Activated CD8-positive, alpha-beta T cell treated with anti-CD3 and anti-CD28 coated beads for 36 hours (primary cell): ENCODE measurements around the gene MAP2. TPM values are rescaled to one million over a fixed set of nuclear protein-coding genes. Genes with fewer than 3 reads are reported as not detected.

Experiments used
- ATAC-seq: fragments of 200-7000 bp; cut with Tn5 transposase; one replicate; pipeline ENCODE4 v1.10.0; 2021; ENCODE audit warnings: mild to moderate bottlenecking, moderate library complexity
- CTCF ChIA-PET: fragments of 350-600 bp; sonication (Branson Sonifier 250); formaldehyde crosslinking; loops from one replicate; lab custom pipeline; 2021; ENCODE audit warnings: antibody characterized with exemption; lab: Charles Lee
- POLR2A ChIA-PET: fragments of 350-600 bp; sonication (Branson Sonifier 250); formaldehyde crosslinking; loops from one replicate; lab custom pipeline; 2021; ENCODE audit warnings: antibody characterized with exemption; lab: Charles Lee
- DNase-seq: peaks from one replicate; pipeline ENCODE4 v3.0.0-alpha.2; 2020
- H3K27ac Mint-ChIP-seq: one replicate; pipeline ENCODE4 v1.8.0; 2021; ENCODE audit warnings: mild to moderate bottlenecking, mixed read lengths
- H3K27me3 Mint-ChIP-seq: one replicate; pipeline ENCODE4 v1.8.0; 2021; ENCODE audit warnings: mixed read lengths
- H3K36me3 Mint-ChIP-seq: one replicate; pipeline ENCODE4 v1.8.0; 2021; ENCODE audit warnings: low read depth, mixed read lengths
- H3K4me1 Mint-ChIP-seq: one replicate; pipeline ENCODE4 v1.8.0; 2021; ENCODE audit warnings: low read depth, mixed read lengths
- H3K4me3 Mint-ChIP-seq: one replicate; pipeline ENCODE4 v1.8.0; 2021; ENCODE audit warnings: mild to moderate bottlenecking, moderate library complexity, mixed read lengths
- H3K9me3 Mint-ChIP-seq: one replicate; pipeline ENCODE4 v1.8.0; 2021; ENCODE audit warnings: mixed read lengths
- CTCF ChIP-seq: fragments of 200-600 bp; IDR thresholded peaks from one replicate; pipeline ENCODE4 v1.8.0; 2022; ENCODE audit warnings: antibody characterized with exemption, mild to moderate bottlenecking
- intact Hi-C: fragments of 100-400 bp; cut with micrococcal nuclease; formaldehyde crosslinking; loops from one replicate; pipeline ENCODE4 v1.10.0; 2022
- total RNA-seq, 2 experiments: library from RNA; stranded (reverse); gene quantifications; one replicate each; pipeline ENCODE4 v1.2.3, GENCODE V29; 2021

MAP2 gene
- total RNA-seq, 2 experiments from 2014 or later = not detected

- no peak for ATAC-seq
- Mint-ChIP-seq H3K27ac (no peak overlapping the region), H3K27me3 (no peaks in the 10 kb centered on the region), H3K4me3 (no peak overlapping the region), H3K4me1 (no peaks in the 10 kb centered on the region), H3K36me3 (no peaks in the 10 kb centered on the region), H3K9me3 (no peaks in the 10 kb centered on the region)
- intact Hi-C loops = no loop called here
- no peak for TF ChIP-seq CTCF
- ChIA-PET CTCF (no interaction called here), POLR2A (no interaction called here)
- no peak for DNase-seq
Measured at GRCh38 chr2:209508255-209508654, 84.4 kb downstream of the MAP2 start.

GRCh38 chr2:209511637-209512036 lies 87.8 kb downstream of the MAP2 start:
- ChIA-PET CTCF (no interaction called here), POLR2A (interaction anchor here (0.7 kb wide), 1 partner anchor 1253 kb away, joined by 4 read pairs; no protein-coding TSS in a partner anchor)
- Mint-ChIP-seq H3K36me3 (no peaks in the 10 kb centered on the region), H3K4me1 (no peaks in the 10 kb centered on the region), H3K4me3 (no peak overlapping the region), H3K9me3 (no peaks in the 10 kb centered on the region), H3K27ac (no peak overlapping the region), H3K27me3 (no peaks in the 10 kb centered on the region)
- DNase-seq (no peak), ATAC-seq (no peak)
- TF ChIP-seq CTCF = no peak
- intact Hi-C loops = no loop called here

GRCh38 chr2:209512971-209513370 lies 89.1 kb downstream of the MAP2 start:
- no peak for DNase-seq
- ATAC-seq = no peak
- no peaks in the 10 kb centered on the region for H3K4me1 Mint-ChIP-seq
- intact Hi-C loops = no loop called here
- H3K9me3 Mint-ChIP-seq = no peaks in the 10 kb centered on the region
- POLR2A ChIA-PET = no interaction called here
- no peaks in the 10 kb centered on the region for H3K27me3 Mint-ChIP-seq
- no peak overlapping the region for H3K4me3 Mint-ChIP-seq
- CTCF ChIA-PET = no interaction called here
- no peak overlapping the region for H3K27ac Mint-ChIP-seq
- TF ChIP-seq CTCF = no peak
- H3K36me3 Mint-ChIP-seq = no peaks in the 10 kb centered on the region

DNA sequence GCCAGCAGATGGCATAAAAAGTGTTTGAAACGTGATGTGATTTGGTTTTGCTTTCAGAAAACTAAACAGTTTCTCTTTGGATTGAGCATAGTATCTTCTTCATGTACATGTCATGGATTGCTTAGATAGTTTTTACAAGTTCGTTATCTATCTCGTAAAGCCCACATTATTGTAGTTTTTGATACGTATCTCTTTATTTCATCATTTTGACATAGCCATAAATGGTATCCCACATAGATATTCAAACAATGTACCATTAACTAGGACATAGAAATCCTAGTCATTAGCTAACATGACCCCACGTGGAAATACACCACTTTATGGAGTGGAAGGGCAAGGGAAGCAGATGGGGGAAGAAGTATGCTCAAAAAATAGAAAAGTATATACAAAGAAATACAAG lies 93.6 kb downstream of the MAP2 start:
- ChIA-PET CTCF (no interaction called here), POLR2A (no interaction called here)
- Mint-ChIP-seq H3K9me3 (no peaks in the 10 kb centered on the region), H3K27me3 (no peaks in the 10 kb centered on the region), H3K36me3 (no peaks in the 10 kb centered on the region), H3K4me3 (no peak overlapping the region), H3K27ac (no peak overlapping the region), H3K4me1 (no peaks in the 10 kb centered on the region)
- DNase-seq (no peak), ATAC-seq (no peak)
- no peak for TF ChIP-seq CTCF
- intact Hi-C loops = no loop called here

DNA sequence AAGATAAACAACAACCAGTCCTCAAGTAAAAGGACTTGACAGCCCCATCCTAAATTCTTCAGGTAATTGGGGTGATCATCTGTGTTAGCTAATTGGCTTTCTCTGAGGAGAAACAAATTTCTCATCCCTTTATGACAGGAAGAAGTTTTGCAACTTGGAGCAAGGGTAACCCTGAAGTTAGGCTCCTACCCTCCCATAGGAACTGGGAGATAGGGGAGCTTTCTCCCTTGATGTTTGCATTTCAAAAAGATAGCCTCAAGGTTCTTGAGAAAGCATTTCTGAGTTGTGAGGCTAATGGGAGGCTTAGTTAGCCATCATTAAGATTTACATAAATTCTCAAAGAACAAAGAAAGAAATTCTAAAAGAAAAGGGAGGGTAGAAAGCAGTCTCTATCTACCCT lies 95.4 kb downstream of the MAP2 start:
- no peaks in the 10 kb centered on the region for H3K9me3 Mint-ChIP-seq
- no peaks in the 10 kb centered on the region for H3K4me1 Mint-ChIP-seq
- intact Hi-C loops = no loop called here
- no peak overlapping the region for H3K4me3 Mint-ChIP-seq
- CTCF ChIA-PET = no interaction called here
- H3K27me3 Mint-ChIP-seq = no peaks in the 10 kb centered on the region
- H3K36me3 Mint-ChIP-seq = no peaks in the 10 kb centered on the region
- ATAC-seq (no peak), DNase-seq (no peak)
- TF ChIP-seq CTCF = no peak
- no peak overlapping the region for H3K27ac Mint-ChIP-seq
- POLR2A ChIA-PET = no interaction called here
